Epithelial cell of proximal tubule (primary cell): ENCODE data around the gene ANLN. TPM values are rescaled to one million over a fixed set of nuclear protein-coding genes. Genes with fewer than 3 reads are reported as not detected.

ENCODE experiments used
- DNase-seq: peaks from one replicate; pipeline ENCODE4 v3.0.0-alpha.2; 2011; ENCODE audit warnings: low read depth
- H3K4me3 ChIP-seq: 2 replicates; pipeline ENCODE4 v1.5.1; 2011; ENCODE audit warnings: low read depth, mild to moderate bottlenecking, low read length
- total RNA-seq: library from RNA; depleted of rRNA; stranded (reverse); fragments of >200 nt; gene quantifications from 2 replicates; pipeline ENCODE4 v1.2.3, GENCODE V29; 2015
- TF ChIP-seq, protein P1 (sequence below): conservative IDR thresholded peaks from 2 replicates; pipeline ENCODE4 v1.5.1; 2012; ENCODE audit warnings: low read depth, mild to moderate bottlenecking, low read length

The ANLN gene
- total RNA-seq, 1 donor from 2014 or later, result 155 TPM

- H3K4me3 ChIP-seq, result no peak overlapping the region
- TF ChIP-seq, protein P1, sequence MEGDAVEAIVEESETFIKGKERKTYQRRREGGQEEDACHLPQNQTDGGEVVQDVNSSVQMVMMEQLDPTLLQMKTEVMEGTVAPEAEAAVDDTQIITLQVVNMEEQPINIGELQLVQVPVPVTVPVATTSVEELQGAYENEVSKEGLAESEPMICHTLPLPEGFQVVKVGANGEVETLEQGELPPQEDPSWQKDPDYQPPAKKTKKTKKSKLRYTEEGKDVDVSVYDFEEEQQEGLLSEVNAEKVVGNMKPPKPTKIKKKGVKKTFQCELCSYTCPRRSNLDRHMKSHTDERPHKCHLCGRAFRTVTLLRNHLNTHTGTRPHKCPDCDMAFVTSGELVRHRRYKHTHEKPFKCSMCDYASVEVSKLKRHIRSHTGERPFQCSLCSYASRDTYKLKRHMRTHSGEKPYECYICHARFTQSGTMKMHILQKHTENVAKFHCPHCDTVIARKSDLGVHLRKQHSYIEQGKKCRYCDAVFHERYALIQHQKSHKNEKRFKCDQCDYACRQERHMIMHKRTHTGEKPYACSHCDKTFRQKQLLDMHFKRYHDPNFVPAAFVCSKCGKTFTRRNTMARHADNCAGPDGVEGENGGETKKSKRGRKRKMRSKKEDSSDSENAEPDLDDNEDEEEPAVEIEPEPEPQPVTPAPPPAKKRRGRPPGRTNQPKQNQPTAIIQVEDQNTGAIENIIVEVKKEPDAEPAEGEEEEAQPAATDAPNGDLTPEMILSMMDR, result no peak
- no peak for DNase-seq
These were observed 48.5 kb downstream of the ANLN start for GRCh38 chr7:36438211-36438610.

GRCh38 chr7:36439624-36440023, 50.0 kb downstream of the ANLN start:
- TF ChIP-seq, protein P1, result no peak
- DNase-seq, result no peak
- H3K4me3 ChIP-seq, result no peak overlapping the region

DNA sequence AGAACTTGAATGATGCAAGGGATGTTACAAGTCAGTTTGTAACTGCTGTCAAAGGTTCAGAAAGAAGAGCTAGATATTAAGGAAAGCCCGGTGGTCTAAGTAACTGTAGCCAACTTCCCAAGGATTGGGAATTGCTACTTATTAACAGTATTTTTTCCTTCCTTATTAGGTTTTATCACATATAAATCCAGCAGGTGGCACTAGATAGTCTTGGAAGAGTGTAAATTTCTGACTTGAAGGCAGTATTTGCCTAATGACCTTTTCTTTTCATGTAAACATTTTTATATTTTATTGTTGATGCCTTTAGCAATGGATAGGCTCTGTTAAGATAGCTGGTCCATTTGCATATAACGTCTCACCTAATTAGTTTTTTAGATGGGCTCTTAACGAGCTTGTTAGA, 51.2 kb downstream of the ANLN start:
- TF ChIP-seq, protein P1, result peak; percentile 54
- DNase-seq, result peak; percentile 18
- no peak overlapping the region for H3K4me3 ChIP-seq

DNA sequence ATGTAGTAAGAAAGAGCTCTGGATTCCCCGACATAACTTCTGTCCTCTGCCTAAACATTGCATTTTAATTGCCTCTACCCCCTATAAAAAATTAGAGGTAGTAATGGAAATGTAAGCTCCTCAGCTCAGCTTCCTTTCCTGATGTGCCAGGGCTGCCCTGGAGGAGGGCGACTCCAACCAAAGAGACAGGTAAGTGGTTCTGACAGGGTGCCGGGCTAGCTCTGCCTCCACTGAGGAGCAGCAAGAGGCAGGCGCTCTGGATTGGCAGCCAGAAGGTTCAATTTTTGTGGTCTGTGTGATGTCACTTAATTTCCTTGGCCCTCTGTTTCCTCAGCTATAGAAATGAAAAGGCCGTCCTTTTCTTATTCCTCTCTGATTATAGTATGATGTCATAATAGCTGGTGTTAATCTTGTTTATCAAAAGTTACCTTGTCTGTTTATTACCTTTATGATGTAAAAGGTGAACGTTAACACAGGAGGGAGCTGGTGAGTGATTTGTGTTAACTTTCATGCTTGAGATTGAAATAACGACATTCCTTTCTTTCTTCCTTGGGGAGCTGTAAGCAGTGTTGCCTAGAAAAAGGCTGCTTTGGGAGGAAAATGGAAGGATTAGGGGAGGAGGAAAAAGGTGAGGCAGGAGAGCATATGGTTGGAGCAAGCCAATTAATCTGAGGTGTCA, 51.8 kb downstream of the ANLN start:
- H3K4me3 ChIP-seq, result no peak overlapping the region
- TF ChIP-seq, protein P1, result peak; percentile 32
- no peak for DNase-seq

DNA sequence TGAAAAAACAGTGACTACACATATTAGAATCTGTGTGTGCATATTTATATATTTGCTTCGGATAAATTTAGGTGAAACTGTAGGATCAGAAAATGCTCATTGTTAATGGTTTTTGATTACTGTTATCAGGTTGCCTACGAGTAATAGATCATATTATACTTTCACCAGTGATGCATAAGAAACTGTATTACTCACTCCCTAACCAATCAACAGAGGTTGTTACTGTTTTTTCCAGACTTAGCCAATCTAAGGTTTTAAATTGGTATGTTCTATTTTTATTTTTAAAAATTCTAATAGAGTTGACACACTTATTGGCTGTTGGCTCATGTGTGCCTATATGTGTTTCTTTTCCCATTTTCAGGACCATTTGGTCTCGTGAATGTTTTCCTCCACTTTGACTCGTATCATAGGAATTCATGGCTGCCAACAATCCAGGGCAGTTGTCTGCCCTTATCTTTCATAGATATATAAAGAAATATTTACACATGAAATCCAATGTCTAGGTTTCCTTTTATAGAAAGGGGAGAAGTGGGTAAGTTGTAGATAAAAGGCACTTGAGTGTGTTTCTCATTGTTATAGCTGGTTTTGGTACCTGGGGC, 59.2 kb downstream of the ANLN start:
- no peak overlapping the region for H3K4me3 ChIP-seq
- TF ChIP-seq, protein P1, result no peak
- DNase-seq, result no peak

DNA sequence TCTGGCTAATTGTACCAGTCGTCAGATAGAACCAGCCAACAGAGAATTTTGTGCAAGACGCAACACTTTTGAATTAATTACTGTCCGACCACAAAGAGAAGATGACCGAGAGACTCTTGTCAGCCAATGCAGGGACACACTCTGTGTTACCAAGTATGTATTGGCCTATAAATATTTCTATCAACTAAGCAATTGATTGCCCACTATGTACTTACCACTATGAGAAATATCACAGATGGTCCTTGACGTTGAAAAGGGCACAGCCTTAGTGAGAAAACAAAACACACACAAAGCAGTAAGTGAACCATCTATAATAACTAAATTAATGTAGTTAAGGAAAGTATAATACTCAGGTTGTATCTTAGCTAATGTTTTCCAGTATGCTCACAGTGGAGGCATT, 60.0 kb downstream of the ANLN start:
- TF ChIP-seq, protein P1, result no peak
- no peak for DNase-seq
- no peak overlapping the region for H3K4me3 ChIP-seq

GRCh38 chr7:36453769-36454168, 64.1 kb downstream of the ANLN start:
- H3K4me3 ChIP-seq, result no peak overlapping the region
- TF ChIP-seq, protein P1, result no peak
- no peak for DNase-seq
